SJSA1 (cell line): ENCODE data around the gene ARL5A. TPM values are rescaled to one million over a fixed set of nuclear protein-coding genes. Genes with fewer than 3 reads are reported as not detected.

Experiments
- DNase-seq, 2 experiments: peaks; one replicate each; pipeline ENCODE4 v3.0.0-alpha.2; 2015 to 2020; ENCODE audit warnings: low spot score in 2 of 2, low read depth in 1 of 2
- H3K27ac ChIP-seq: fragments of 250-450 bp; sonication (Bioruptor Pico); 2 replicates; pipeline ENCODE4 v1.5.1; 2020; ENCODE audit warnings: mild to moderate bottlenecking, moderate library complexity
- H3K27me3 ChIP-seq: fragments of 250-450 bp; sonication (Bioruptor Pico); replicated peaks from 2 replicates; pipeline ENCODE4 v1.5.1; 2020; ENCODE audit warnings: mild to moderate bottlenecking, moderate library complexity
- H3K36me3 ChIP-seq: fragments of 250-450 bp; sonication (Bioruptor Pico); 2 replicates; pipeline ENCODE4 v1.5.1; 2020; ENCODE audit warnings: mild to moderate bottlenecking
- H3K4me1 ChIP-seq: fragments of 250-450 bp; sonication (Bioruptor Pico); replicated peaks from 2 replicates; pipeline ENCODE4 v1.6.1; 2021; ENCODE audit warnings: mild to moderate bottlenecking
- H3K4me3 ChIP-seq: fragments of 250-450 bp; sonication (Bioruptor Pico); 2 replicates; pipeline ENCODE4 v1.5.1; 2020; ENCODE audit warnings: mild to moderate bottlenecking
- H3K9me3 ChIP-seq: fragments of 250-450 bp; sonication (Bioruptor Pico); replicated peaks from 2 replicates; pipeline ENCODE4 v1.5.1; 2020; ENCODE audit warnings: mild to moderate bottlenecking
- total RNA-seq: library from RNA; depleted of rRNA; stranded (reverse); fragments of >200 nt; shearing (Covaris generic); gene quantifications from 2 replicates; pipeline ENCODE4 v1.2.3, GENCODE V29; 2014

Gene ARL5A
- total RNA-seq, 1 experiment from 2014 or later, result 68.9 TPM

DNA sequence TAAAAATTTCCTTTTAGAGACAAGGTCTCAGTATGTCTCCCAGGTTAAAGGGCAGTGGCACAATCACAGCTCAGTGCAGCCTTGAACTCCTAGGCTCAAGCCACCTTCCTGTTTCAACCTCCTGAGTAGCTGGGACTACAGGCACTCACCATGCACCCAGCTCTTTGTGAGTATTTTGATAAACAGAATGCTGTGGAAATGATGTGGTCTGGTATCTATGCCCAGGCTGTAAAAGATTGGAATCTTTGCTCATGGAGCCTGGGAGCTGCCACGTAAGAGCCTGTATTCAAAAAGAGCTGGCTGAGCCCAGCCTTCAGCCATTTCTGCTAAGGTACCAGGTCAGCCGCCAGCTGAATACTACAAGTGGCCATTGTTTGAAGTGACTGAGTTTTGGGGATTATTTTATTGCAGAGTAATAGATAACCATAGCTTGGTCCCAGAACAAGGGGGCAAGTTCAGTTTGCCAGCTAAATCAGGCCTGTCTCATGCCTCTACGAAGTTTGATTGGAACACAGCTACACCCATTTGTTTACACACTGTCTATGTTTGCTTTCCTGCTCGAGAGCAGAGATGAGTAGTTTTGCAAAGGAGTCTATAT is 21.3 kb upstream of the ARL5A start:
- Histone ChIP-seq H3K27me3 (peaks cover 8% of the 10 kb centered on the region; the same call in 1 of the 2 replicates), H3K4me3 (no peak overlapping the region), H3K36me3 (no peaks in the 10 kb centered on the region), H3K27ac (no peak overlapping the region), H3K9me3 (no peaks in the 10 kb centered on the region), H3K4me1 (no peaks in the 10 kb centered on the region)
- DNase-seq, result no peak

DNA sequence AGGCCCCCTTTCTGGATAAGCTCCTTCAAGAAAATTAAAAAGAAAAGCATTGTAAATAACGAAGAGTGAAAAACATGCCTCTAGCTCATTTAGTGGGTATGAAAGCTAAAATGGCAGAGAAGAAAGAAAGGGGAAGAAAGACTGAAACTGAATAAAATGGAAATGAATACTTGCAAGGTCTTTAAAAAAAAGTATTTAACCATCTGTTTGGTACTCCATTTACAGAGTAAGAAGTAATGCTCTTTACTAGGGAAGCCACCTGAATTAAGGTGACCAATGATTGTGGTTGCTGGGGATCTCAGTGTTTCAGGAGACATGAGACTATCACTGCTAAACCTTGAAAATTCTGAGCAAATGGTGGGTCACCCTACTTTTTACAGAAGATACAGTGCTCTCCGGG is 17.7 kb upstream of the ARL5A start:
- Histone ChIP-seq H3K4me3 (no peak overlapping the region), H3K36me3 (no peaks in the 10 kb centered on the region), H3K27me3 (peaks cover 3% of the 10 kb centered on the region; the same call in 1 of the 2 replicates), H3K4me1 (no peaks in the 10 kb centered on the region), H3K27ac (no peak overlapping the region), H3K9me3 (no peaks in the 10 kb centered on the region)
- no peak for DNase-seq

DNA sequence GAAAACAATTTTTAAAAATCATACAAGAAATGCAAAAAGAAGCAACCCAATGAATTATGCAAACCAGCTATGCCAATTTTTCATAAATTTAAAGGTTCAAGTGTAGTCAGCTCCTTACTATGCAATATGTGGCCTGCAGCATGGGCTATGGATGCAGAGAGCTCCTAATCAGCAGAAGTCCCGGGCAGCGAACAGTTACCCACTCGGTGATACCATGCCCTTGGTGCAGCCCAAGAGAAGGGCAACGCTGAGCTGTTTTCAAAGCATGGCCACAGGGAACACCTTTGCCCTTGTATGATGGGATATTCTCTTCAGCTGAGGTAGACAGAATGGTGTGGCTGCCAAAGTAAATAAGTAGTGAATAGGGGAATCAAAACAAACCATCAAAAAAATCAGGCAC is 17.3 kb upstream of the ARL5A start:
- H3K27me3 ChIP-seq, result peaks cover 3% of the 10 kb centered on the region; the same call in 1 of the 2 replicates
- H3K9me3 ChIP-seq, result no peaks in the 10 kb centered on the region

DNA sequence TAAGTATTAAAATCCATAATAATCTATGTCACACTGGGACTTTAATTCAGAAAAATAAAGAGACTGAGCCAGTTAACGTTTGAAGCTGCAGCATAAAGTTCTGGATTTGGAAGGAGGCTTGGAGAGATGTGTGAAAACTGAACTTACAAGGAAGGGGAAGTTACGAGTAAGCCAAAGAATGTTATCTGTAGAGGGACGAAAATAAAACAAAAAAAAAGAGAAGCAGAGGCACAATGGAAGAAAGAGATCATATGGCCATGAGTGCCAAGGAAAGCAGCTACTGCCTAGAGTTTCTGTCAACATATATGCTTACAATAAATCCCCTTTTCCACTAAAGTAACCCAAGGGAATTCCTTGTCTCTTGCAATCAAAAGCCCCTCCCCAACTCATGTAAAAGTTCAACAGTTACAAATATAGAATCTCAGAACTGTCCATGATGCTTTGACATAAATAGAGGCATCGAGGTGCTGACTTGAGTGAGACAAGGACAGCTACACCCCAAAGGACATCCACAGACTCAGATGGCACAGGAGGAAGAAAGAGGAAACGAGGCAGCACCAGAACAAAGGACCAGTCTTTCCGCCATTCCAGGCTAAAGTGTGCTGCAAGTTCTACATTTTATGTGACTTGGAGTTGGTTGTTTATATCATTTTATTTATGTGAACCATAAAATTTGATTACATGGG is 16.1 kb upstream of the ARL5A start:
- no peaks in the 10 kb centered on the region for H3K36me3 ChIP-seq
- H3K4me3 ChIP-seq, result no peak overlapping the region
- no peak overlapping the region for H3K27ac ChIP-seq
- peaks cover 3% of the 10 kb centered on the region; the same call in 1 of the 2 replicates for H3K27me3 ChIP-seq
- DNase-seq, result no peak
- no peaks in the 10 kb centered on the region for H3K9me3 ChIP-seq
- H3K4me1 ChIP-seq, result no peaks in the 10 kb centered on the region

More for the DNA sequence above, 17.3 kb upstream of the ARL5A start:
- no peak for DNase-seq
- H3K36me3 ChIP-seq, result no peaks in the 10 kb centered on the region
- no peak overlapping the region for H3K27ac ChIP-seq
- no peaks in the 10 kb centered on the region for H3K4me1 ChIP-seq
- no peak overlapping the region for H3K4me3 ChIP-seq

DNA sequence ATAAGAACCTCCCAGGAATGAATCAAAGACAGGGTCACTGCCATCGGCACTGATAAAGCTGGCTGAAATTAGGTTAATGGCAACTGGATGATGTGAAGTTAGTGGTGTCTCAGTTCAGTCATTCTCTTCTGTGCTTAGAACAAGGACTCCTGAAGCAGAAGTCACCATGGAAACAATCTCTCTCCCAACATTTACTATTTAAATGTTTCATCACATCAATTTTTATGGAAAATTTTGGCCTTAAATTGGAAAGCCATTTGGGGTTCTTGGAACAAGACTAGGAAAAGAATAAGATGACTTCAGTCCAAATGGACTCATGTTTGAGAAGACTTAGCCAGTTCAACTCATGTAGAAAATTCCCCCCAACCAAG is 15.5 kb upstream of the ARL5A start:
- Histone ChIP-seq H3K4me1 (no peaks in the 10 kb centered on the region), H3K4me3 (no peak overlapping the region), H3K27ac (no peak overlapping the region), H3K9me3 (no peaks in the 10 kb centered on the region), H3K27me3 (peaks cover 3% of the 10 kb centered on the region; the same call in 1 of the 2 replicates), H3K36me3 (no peaks in the 10 kb centered on the region)
- no peak for DNase-seq

DNA sequence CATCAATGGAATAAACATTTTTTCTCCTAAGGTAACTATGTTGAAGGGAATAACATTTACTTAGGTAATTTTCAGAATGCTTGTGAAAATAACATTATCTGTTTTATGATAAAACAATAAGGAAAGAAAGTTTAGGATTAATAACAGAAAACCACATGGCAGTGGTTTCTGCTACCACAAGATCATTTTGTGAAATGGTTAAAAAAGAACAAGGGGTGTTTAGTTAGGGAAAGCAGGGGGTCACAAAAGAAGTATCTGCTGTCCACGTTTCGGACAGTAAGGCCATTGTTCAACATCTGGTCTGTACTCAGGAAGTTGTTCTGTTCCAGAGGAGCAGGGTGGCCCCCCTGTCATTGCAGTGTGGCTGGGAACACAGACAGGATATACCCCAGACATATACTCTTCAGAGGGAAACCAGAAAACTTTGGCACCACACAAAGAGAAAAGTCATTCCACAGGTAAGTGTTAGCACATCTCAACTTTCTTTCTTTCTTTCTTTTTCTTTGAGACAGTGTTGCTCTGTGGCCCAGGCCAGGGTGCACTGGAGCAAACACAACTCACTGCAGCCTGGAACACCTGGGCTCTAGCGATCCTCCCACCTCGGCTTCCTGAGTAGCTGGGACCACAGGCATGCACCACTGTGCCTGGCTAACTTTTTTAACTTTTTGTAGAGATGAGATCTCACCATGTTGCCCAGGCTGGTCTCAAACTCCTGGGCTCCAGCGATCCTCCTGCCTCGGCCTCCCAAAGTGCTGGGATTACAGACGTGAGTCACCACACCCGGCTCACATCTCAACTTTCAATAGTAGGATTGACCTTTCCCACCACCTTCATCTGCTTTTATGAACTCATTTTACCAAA is 14.8 kb upstream of the ARL5A start:
- Histone ChIP-seq H3K36me3 (no peaks in the 10 kb centered on the region), H3K4me1 (no peaks in the 10 kb centered on the region), H3K4me3 (no peak overlapping the region), H3K27ac (no peak overlapping the region), H3K9me3 (no peaks in the 10 kb centered on the region), H3K27me3 (peaks cover 1% of the 10 kb centered on the region; the same call in 1 of the 2 replicates)
- no peak for DNase-seq

DNA sequence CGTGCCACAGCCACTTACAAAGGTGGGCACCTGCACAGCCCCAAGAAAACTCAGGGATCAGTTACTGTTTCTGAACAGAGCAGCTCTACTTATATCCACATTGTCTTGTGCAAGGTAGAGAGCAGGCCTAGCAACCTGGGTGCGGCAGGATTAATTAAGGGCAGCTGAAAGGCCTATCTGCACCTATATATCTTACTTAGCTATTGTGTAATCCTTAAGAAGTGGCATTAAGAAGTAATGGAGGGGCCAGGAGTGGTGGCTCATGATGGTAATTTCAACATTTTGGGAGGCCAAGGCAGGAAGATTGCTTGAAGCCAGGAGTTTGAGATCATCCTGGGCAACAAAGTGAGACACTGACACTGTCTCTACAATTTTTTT is 12.8 kb upstream of the ARL5A start:
- Histone ChIP-seq H3K27ac (no peak overlapping the region), H3K9me3 (no peaks in the 10 kb centered on the region), H3K27me3 (peaks cover 11% of the 10 kb centered on the region; the same call in 1 of the 2 replicates), H3K4me1 (no peaks in the 10 kb centered on the region), H3K4me3 (no peak overlapping the region), H3K36me3 (no peaks in the 10 kb centered on the region)
- no peak for DNase-seq

DNA sequence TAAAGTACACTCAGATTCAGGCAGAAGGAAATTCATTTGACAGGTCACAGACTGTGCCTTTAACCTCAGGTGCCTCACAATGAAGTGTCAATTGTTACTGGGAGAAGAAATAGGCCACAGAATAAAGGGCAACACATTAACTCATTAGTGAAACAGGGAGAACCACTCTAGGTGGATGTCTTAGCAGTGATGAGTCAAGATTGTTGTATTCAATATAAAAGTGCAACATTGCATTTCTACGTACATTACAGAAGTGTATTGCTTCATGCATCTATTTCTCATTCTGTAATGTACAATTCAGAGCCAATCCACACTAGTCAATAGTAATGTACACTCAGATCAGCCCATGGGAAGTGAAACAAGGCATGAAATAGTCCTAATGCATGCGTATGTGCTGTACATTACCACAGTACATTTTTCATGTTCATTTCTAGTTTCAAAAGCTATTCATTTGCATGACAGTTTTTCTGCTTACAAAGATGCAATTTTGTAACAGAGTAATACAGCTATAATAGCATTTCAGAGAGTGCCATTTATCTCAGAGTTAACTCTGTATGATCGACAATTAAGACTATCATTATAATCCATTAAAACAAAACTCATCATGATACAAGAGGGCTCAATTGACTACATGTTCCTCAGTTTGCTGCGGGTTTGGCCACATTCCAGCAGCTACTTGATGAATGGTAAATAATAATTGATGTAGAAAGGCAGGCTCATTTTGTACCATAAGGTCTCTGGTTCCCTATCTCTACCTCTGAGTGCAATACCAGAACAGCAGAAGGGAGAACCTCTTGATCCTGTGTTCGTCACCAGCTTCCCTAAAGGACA is 12.2 kb upstream of the ARL5A start:
- no peaks in the 10 kb centered on the region for H3K4me1 ChIP-seq
- H3K9me3 ChIP-seq, result no peaks in the 10 kb centered on the region
- H3K27me3 ChIP-seq, result peaks cover 11% of the 10 kb centered on the region; the same call in 1 of the 2 replicates
- no peak for DNase-seq
- no peak overlapping the region for H3K27ac ChIP-seq
- H3K4me3 ChIP-seq, result no peak overlapping the region
- H3K36me3 ChIP-seq, result no peaks in the 10 kb centered on the region

DNA sequence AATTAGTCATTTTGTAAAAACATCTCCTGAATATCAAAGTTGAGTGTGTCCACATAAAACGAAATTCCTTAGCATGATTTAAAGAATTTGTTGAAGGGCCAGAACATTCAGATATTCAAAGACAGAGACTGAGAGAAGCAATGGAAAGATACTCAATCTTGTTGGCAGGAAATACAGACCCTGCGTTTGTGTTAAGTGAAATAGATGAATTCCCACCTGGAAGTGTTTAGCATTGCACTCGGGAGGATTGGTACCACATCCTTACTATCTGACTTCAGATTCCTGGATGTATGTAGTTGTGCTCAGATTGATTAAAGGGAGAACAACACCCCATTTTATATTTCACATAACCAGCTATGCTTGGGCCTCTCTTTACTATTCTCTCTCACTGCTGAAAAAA is 9.7 kb upstream of the ARL5A start:
- H3K4me1 ChIP-seq, result no peaks in the 10 kb centered on the region
- no peak overlapping the region for H3K27ac ChIP-seq
- peaks cover 11% of the 10 kb centered on the region; the same call in 1 of the 2 replicates for H3K27me3 ChIP-seq
- no peaks in the 10 kb centered on the region for H3K9me3 ChIP-seq
- no peak for DNase-seq
- H3K4me3 ChIP-seq, result no peak overlapping the region
- no peaks in the 10 kb centered on the region for H3K36me3 ChIP-seq

DNA sequence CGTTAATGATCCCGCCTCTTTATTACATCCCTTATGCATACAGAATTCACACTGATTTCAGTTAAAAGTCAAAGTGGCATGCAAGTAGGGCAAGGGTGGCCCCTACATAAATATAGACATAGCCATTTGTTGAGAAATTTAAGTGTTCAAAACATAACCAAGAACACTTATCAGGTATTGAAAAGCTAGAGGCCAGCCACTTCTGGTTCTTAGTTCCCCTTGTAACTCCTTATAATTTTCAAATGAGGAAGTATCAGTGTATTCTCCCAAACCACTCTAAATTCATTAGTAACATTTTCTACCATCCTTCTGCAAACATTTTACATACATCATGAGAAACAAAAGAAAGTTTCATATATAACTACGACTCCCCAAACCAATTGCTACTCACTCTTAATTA is 5.8 kb upstream of the ARL5A start:
- Histone ChIP-seq H3K9me3 (no peaks in the 10 kb centered on the region), H3K4me1 (no peaks in the 10 kb centered on the region), H3K4me3 (no peak overlapping the region), H3K27ac (no peak overlapping the region), H3K27me3 (peaks cover 11% of the 10 kb centered on the region; the same call in 1 of the 2 replicates), H3K36me3 (no peaks in the 10 kb centered on the region)
- DNase-seq, result no peak

DNA sequence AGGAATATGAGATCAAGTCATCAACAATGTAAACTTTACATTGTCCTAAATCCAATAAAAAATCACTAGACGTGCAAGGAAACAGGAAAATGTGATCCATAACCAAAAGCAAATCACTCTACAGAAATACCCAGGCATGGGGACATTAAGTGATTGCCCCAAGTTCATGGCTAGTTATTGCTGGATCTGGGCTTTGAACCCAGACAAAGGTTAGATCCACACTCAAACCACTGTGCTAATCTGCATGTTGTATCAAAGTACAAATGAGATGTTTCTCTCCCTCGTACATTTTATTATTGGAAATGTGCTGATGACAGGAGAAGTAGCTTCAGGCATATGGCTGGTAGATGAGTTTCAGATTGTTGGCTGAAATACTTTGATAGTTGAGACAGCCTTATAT is 2.7 kb upstream of the ARL5A start:
- H3K36me3 ChIP-seq, result peaks cover 7% of the 10 kb centered on the region
- H3K9me3 ChIP-seq, result no peaks in the 10 kb centered on the region
- no peaks in the 10 kb centered on the region; the same call in 1 of the 2 replicates for H3K27me3 ChIP-seq
- H3K4me1 ChIP-seq, result peaks cover 10% of the 10 kb centered on the region
- no peak for DNase-seq
- no peak overlapping the region for H3K27ac ChIP-seq
- H3K4me3 ChIP-seq, result no peak overlapping the region

DNA sequence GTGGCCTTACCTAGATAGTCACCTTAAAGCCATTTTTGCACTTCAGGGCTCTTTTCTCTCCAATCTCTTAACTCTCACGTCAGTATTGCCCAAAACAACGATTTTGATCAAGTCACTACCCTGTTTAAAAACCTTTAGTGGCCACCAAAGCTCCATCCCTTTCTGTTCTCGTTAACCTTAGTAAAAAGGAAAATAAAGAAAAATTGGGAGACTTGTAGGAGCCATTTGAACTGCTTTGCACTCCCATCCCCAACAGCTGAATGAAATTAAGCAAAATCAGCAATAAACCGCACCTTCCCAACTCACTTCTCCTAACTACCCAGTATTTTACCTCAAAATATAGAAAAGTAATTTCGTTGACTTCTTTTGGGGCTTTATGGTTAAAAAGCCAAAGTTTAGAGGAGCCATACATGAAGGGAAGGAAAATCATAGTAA is 686 bp upstream of the ARL5A start:
- H3K27me3 ChIP-seq, result no peaks in the 10 kb centered on the region
- H3K36me3 ChIP-seq, result peaks cover 7% of the 10 kb centered on the region
- no peaks in the 10 kb centered on the region for H3K9me3 ChIP-seq
- peaks cover 10% of the 10 kb centered on the region for H3K4me1 ChIP-seq
- H3K4me3 ChIP-seq, result peak overlapping the region; percentile 83
- no peak overlapping the region for H3K27ac ChIP-seq
- no peak for DNase-seq

DNA sequence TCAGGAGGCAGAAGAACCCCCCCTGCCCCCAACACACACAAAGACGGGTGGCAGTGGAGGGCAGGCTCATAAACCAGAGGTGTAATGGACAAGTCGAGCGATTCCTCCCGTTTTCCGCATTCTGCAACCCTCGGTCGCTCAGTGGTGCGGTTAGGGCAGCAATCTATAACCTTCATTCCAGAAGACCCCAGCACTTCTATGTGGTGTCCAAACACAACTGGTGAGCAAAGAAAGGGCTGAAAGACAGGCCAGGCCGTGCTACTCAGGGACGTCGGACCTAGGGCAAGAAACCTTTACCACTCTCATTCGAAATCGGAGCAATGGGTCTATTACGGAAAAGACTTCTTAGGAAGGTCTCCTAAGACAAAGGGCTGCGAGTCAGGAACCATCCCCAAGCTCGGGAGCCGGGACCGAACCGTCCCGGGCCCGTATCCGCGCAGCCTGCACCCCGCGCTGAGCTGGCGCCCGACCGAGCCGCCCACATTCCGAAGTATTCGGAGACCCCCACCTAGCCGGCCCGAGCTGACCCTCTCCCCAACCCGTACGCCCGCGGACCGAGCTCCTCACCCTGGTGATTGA is 568 bp downstream of the ARL5A start:
- peaks cover 10% of the 10 kb centered on the region for H3K4me1 ChIP-seq
- peak in 1 of 2 experiments; percentile 45 for DNase-seq
- H3K27me3 ChIP-seq, result no peaks in the 10 kb centered on the region
- peaks cover 7% of the 10 kb centered on the region for H3K36me3 ChIP-seq
- peak overlapping the region; percentile 83 for H3K4me3 ChIP-seq
- H3K27ac ChIP-seq, result peak overlapping the region; percentile 64
- H3K9me3 ChIP-seq, result no peaks in the 10 kb centered on the region
